CD14-positive monocyte (primary cell): ENCODE measurements around the gene WWOX. TPM values are rescaled to one million over a fixed set of nuclear protein-coding genes. Genes with fewer than 3 reads are reported as not detected.

ENCODE experiments used
- DNase-seq, 3 donors: peaks; one replicate each; pipeline ENCODE4 v3.0.0-alpha.2; 2011 to 2022
- H2AFZ ChIP-seq: 2 replicates; pipeline ENCODE4 v1.6.0; 2012; ENCODE audit warnings: mild to moderate bottlenecking, low read depth, low read length, inconsistent platforms; ENCODE audit not compliant: insufficient read depth, poor library complexity, severe bottlenecking
- H3K27ac ChIP-seq, 2 donors: 1 replicate in 1 of 2; 2 replicates in 1 of 2; pipeline ENCODE4 v1.5.1; 2012 to 2013; ENCODE audit warnings: low read length in 2 of 2, control low read depth in 1 of 2, inconsistent platforms in 1 of 2, low read depth in 1 of 2, mild to moderate bottlenecking in 1 of 2
- H3K27me3 ChIP-seq, 2 donors: one replicate each; pipeline versions ENCODE4 v1.6.0 to v1.6.1; 2011 to 2013; ENCODE audit warnings: low read length in 2 of 2; ENCODE audit not compliant: control insufficient read depth in 2 of 2, insufficient read depth in 2 of 2
- H3K36me3 ChIP-seq, 2 donors: replicated peaks in 1 of 2; 1 replicate in 1 of 2; 2 replicates in 1 of 2; pipeline versions ENCODE4 v1.5.1 to v1.6.1; 2012 to 2013; ENCODE audit warnings: low read length in 2 of 2, control low read depth in 1 of 2, inconsistent platforms in 1 of 2, mild to moderate bottlenecking in 1 of 2; ENCODE audit not compliant: insufficient read depth in 2 of 2, control insufficient read depth in 1 of 2
- H3K4me1 ChIP-seq, 2 donors: 1 replicate in 1 of 2; 2 replicates in 1 of 2; pipeline versions ENCODE4 v1.5.1 to v1.6.1; 2012 to 2013; ENCODE audit warnings: low read length in 2 of 2, control low read depth in 1 of 2, inconsistent platforms in 1 of 2, mild to moderate bottlenecking in 1 of 2, moderate library complexity in 1 of 2; ENCODE audit not compliant: insufficient read depth in 2 of 2, control insufficient read depth in 1 of 2
- H3K4me2 ChIP-seq: replicated peaks from 2 replicates; pipeline ENCODE3; 2012; ENCODE audit warnings: low read length, moderate library complexity, mild to moderate bottlenecking; ENCODE audit not compliant: poor library complexity, severe bottlenecking; ENCODE audit errors: extremely low read depth
- H3K4me3 ChIP-seq, 3 experiments: fragments of 200-600 bp in 1 of 3; sonication (generic) in 1 of 3; replicated peaks in 1 of 3; 1 replicate in 2 of 3; 2 replicates in 1 of 3; pipeline ENCODE4 v1.5.1; 2011 to 2013; ENCODE audit warnings: low read length in 3 of 3, mild to moderate bottlenecking in 3 of 3, control low read depth in 2 of 3, low read depth in 2 of 3, inconsistent platforms in 1 of 3, moderate library complexity in 1 of 3
- H3K79me2 ChIP-seq: 2 replicates; pipeline ENCODE4 v1.6.0; 2012; ENCODE audit warnings: mild to moderate bottlenecking, control low read depth, inconsistent platforms, low read length, moderate library complexity; ENCODE audit not compliant: insufficient read depth
- H3K9ac ChIP-seq: 2 replicates; pipeline ENCODE4 v1.6.0; 2017; ENCODE audit warnings: low read length, mild to moderate bottlenecking; ENCODE audit not compliant: insufficient read depth, poor library complexity, severe bottlenecking
- H3K9me3 ChIP-seq, 2 donors: replicated peaks in 1 of 2; 1 replicate in 1 of 2; 2 replicates in 1 of 2; pipeline versions ENCODE4 v1.5.1 to v1.6.1; 2012 to 2013; ENCODE audit warnings: low read length in 2 of 2, control low read depth in 1 of 2; ENCODE audit not compliant: control insufficient read depth in 1 of 2, insufficient read depth in 1 of 2
- H4K20me1 ChIP-seq: 2 replicates; pipeline ENCODE4 v1.6.0; 2012; ENCODE audit warnings: mild to moderate bottlenecking, low read length, control low read depth, moderate library complexity; ENCODE audit not compliant: insufficient read depth
- H3K27ac Mint-ChIP-seq, 7 donors: one replicate each; pipeline ENCODE4 v1.8.0; 2020; ENCODE audit warnings: mild to moderate bottlenecking in 7 of 7, mixed read lengths in 7 of 7, moderate library complexity in 6 of 7, inconsistent platforms in 2 of 7
- H3K27me3 Mint-ChIP-seq, 3 donors: one replicate each; pipeline ENCODE4 v1.8.0; 2021 to 2022; ENCODE audit warnings: low read depth in 3 of 3, mild to moderate bottlenecking in 3 of 3, mixed read lengths in 3 of 3, moderate library complexity in 3 of 3, inconsistent platforms in 1 of 3
- H3K36me3 Mint-ChIP-seq, 2 donors: one replicate each; pipeline ENCODE4 v1.8.0; 2020; ENCODE audit warnings: mixed read lengths in 2 of 2, inconsistent platforms in 1 of 2, mild to moderate bottlenecking in 1 of 2
- H3K4me1 Mint-ChIP-seq: one replicate; pipeline ENCODE4 v1.8.0; 2020; ENCODE audit warnings: mild to moderate bottlenecking, mixed read lengths
- H3K4me3 Mint-ChIP-seq, 2 donors: one replicate each; pipeline ENCODE4 v1.8.0; 2020; ENCODE audit warnings: mild to moderate bottlenecking in 2 of 2, mixed read lengths in 2 of 2, moderate library complexity in 1 of 2
- H3K9me3 Mint-ChIP-seq, 7 donors: one replicate each; pipeline ENCODE4 v1.8.0; 2020 to 2022; ENCODE audit warnings: mixed read lengths in 7 of 7, mild to moderate bottlenecking in 6 of 7, moderate library complexity in 6 of 7, inconsistent platforms in 2 of 7
- WGBS: methylation state at CpG from one replicate; pipeline ENCODE4 v1.1.5; 2013; ENCODE audit warnings: missing lambda C conversion rate; ENCODE audit not compliant: insufficient coverage; 5-methylcytosine and 5-hydroxymethylcytosine counted together
- intact Hi-C, 2 donors: fragments of 100-400 bp; cut with micrococcal nuclease; formaldehyde crosslinking; loops; one replicate each; pipeline versions ENCODE4 v1.15.0 to v1.15.1; 2023
- polyA plus RNA-seq, 3 donors: library from polyadenylated mRNA; depleted of rRNA in 1 of 3; unstranded in 2 of 3; stranded (reverse) in 1 of 3; fragments of 300-500 nt in 2 of 3; fragments of >200 nt in 1 of 3; fragmentation: Illumina TruSeq in 2 of 3; gene quantifications; 1 replicate in 2 of 3; 2 replicates in 1 of 3; pipeline ENCODE4 v1.2.3, GENCODE V29; 2012 to 2021
- TF ChIP-seq, protein P1 (sequence below): fragments of 200-600 bp; IDR thresholded peaks from one replicate; pipeline ENCODE4 v1.8.0; 2022; ENCODE audit warnings: antibody characterized with exemption, mild to moderate bottlenecking

Gene WWOX
- polyA plus RNA-seq, 3 donors = 4.0 to 7.0 (median 6.3) TPM

DNA sequence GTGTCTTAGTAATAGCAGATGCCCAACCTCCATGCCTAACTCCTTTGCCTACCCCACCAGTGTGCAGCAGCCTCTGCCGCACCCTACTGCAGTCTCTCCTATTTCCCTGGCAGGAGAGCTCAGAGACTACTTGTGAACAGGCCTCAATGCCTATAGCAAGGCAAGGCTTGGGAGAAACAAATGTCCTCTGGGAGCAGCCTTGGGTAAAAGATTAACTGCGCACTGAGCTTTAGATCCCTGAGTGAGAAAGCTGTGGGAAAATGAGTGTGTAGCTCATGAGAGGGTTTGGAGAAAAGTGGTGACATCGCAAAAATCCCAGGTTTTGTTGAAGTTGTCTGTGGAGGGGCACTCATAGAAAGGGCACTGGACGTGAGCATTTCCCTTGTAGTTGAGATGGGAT lies 335.8 kb downstream of the WWOX start:
- Histone ChIP-seq H3K9me3 (no peaks in the 10 kb centered on the region), H3K9ac (no peak overlapping the region), H3K36me3 (no peaks in the 10 kb centered on the region), H2AFZ (no peak overlapping the region), H3K27me3 (no peaks in the 10 kb centered on the region), H3K4me3 (no peak overlapping the region), H3K4me1 (no peaks in the 10 kb centered on the region), H3K4me2 (no peak overlapping the region), H3K79me2 (no peaks in the 10 kb centered on the region), H3K27ac (no peak overlapping the region), H4K20me1 (no peaks in the 10 kb centered on the region)
- H3K27me3 Mint-ChIP-seq = no peaks in the 10 kb centered on the region
- TF ChIP-seq, protein P1, sequence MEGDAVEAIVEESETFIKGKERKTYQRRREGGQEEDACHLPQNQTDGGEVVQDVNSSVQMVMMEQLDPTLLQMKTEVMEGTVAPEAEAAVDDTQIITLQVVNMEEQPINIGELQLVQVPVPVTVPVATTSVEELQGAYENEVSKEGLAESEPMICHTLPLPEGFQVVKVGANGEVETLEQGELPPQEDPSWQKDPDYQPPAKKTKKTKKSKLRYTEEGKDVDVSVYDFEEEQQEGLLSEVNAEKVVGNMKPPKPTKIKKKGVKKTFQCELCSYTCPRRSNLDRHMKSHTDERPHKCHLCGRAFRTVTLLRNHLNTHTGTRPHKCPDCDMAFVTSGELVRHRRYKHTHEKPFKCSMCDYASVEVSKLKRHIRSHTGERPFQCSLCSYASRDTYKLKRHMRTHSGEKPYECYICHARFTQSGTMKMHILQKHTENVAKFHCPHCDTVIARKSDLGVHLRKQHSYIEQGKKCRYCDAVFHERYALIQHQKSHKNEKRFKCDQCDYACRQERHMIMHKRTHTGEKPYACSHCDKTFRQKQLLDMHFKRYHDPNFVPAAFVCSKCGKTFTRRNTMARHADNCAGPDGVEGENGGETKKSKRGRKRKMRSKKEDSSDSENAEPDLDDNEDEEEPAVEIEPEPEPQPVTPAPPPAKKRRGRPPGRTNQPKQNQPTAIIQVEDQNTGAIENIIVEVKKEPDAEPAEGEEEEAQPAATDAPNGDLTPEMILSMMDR = no peak
- no peak overlapping the region for H3K27ac Mint-ChIP-seq
- 100% methylated on average over 4 of the region's 4 CpGs for whole genome bisulfite sequencing
- H3K4me3 Mint-ChIP-seq = no peak overlapping the region
- H3K4me1 Mint-ChIP-seq = no peaks in the 10 kb centered on the region
- H3K36me3 Mint-ChIP-seq = peaks cover 1 to 5% of the 10 kb centered on the region in 2 donors
- H3K9me3 Mint-ChIP-seq = peaks cover 0 to 7% (median 2%) of the 10 kb centered on the region in 7 donors
- intact Hi-C loops = no loop called here
- DNase-seq = no peak

DNA sequence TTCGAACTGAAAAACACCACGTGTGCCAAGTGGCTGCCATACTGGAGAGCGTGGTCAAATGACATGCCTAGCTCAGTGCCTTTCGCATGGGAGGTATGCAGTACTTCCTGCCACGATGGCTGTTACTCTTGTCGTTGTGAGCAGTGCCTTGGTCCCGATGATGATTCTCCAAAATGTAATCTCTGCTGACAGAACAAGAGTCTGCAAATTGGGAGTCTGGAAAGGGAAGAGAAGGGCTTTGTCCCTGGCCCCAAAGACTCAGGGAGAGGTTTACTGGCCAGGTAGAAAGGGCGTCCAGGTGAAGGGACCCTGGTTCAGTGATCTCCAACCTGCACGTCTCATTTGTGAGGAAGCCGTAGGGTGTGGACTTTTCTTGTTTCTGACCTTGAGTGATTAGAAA lies 336.6 kb downstream of the WWOX start:
- TF ChIP-seq, protein P1 = no peak
- intact Hi-C loops = no loop called here
- Histone ChIP-seq H3K79me2 (no peaks in the 10 kb centered on the region), H3K9me3 (no peaks in the 10 kb centered on the region), H3K4me3 (no peak overlapping the region), H3K36me3 (no peaks in the 10 kb centered on the region), H3K27me3 (no peaks in the 10 kb centered on the region), H3K27ac (no peak overlapping the region), H4K20me1 (no peaks in the 10 kb centered on the region), H3K4me2 (no peak overlapping the region), H3K9ac (no peak overlapping the region), H2AFZ (no peak overlapping the region), H3K4me1 (no peaks in the 10 kb centered on the region)
- Mint-ChIP-seq H3K4me3 (no peak overlapping the region), H3K9me3 (peaks cover 0 to 6% (median 2%) of the 10 kb centered on the region in 7 donors), H3K27me3 (no peaks in the 10 kb centered on the region), H3K27ac (peak overlapping the region in 1 of 7 donors; percentile 8), H3K36me3 (peaks cover 1 to 5% of the 10 kb centered on the region in 2 donors), H3K4me1 (no peaks in the 10 kb centered on the region)
- no peak for DNase-seq
- WGBS = 95% methylated on average over 9 of the region's 10 CpGs
